NCI-H2196 (cell line): Measurements from ENCODE around the gene LAMB3.

Experiments used
- DNase-seq: peaks from one replicate; lab custom pipeline; 2025; ENCODE audit not compliant: unreplicated experiment; lab: John Stamatoyannopoulos, UW

The LAMB3 gene

GRCh38 chr1:209634005-209634737 lies 18.1 kb downstream of the LAMB3 start:
- no peak for DNase-seq

- DNase-seq: no peak
These were observed 18.8 kb downstream of the LAMB3 start for GRCh38 chr1:209633335-209633997.

DNA sequence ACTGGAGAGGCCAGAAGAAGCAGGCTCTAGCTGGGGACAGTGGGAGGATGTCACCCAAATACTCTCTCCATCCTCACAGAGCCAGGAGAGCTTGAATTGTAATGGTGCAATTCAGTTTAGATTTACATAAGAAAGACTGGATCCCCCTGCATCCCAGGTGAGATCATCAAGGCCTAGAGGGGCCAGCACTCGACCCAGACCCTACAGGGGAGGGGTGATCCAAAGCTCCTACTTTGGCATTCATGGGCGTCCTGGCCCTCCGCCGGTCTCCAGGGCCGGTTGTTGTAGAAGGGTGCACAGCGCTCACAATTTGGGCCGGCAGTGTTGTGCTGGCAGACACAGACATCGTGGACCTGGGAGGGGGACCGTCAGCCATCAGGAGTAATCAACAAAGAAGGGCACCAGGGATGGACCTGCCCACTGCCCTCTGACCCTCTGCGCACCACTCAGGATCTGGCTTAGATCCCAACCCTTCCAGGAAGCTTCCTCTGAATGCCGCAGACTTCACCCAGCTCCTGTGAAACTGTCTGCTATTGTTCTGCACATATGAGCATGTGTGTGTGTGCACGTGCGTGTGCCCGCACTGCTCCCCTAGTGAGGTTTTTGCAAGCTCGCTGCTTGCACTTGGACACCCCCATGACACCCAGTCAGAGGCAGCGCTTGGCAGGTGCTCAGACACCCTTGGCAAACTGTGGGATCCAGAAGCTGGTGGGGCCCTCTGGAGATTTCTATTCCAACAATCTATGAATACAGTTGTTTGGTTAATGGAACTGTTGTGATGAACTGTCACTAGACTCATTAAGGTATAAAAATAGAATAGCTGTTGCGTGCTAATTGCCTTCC lies 21.6 kb downstream of the LAMB3 start:
- DNase-seq: no peak

- no peak for DNase-seq
These were observed 22.4 kb downstream of the LAMB3 start for GRCh38 chr1:209629621-209630382.

GRCh38 chr1:209628618-209629299 lies 23.5 kb downstream of the LAMB3 start:
- no peak for DNase-seq

DNA sequence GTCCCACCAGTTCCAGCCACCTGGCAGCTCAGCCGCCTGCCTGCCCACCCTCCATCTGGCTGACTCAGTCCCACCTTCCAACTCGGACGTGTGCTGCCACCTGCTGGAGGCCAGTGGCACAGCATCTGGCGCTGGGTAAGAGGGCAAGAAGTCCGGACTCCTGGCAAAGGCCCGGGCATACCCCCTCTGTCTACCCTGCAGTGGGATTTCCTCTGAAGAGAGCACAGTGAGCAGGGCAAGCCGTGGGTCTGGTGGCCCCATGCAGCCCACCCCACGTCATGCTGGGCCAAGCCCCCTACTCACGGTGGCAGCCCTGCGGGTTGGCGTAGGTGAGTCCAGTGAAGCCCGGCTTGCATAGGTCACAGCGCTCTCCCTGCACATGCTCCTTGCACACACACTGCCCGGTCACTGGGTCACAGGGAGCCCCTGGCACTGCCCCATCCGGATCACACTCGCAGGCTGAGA lies 24.5 kb downstream of the LAMB3 start:
- peak; percentile 84 for DNase-seq

- DNase-seq: no peak
These were observed 25.0 kb downstream of the LAMB3 start for GRCh38 chr1:209627027-209627731.

DNA sequence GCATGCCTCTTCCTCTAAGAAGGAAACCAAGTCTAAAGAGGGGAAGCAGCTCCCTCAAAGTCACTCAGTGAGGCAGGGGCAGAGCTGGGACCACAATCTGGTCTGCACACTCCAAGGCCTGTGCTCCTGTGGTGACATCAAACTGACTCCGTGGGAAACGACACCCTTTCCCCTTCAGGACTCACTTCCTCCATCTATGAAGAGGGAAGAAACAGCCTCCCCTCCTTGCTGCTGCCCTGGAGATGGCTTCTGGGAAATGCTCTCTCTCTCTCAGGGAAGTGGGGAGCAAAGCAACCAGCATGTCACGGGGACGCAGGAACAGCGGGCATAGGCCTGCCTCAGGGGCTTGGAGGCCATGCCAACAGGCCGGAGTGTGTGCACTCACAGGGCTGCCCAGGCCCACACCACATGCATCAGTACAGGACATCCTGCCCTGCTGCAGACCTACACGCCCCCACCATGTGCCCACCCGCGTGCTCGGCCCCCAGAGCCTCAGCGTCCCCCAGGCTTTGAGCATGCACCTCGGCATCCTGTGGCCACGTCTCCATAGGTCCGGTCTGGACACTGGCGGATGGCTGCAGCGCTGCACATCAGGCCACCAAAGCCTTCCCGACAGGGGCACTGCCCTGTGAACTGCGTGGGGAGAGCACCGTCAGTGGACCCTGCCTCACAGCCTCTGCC lies 25.7 kb downstream of the LAMB3 start:
- DNase-seq: no peak

DNA sequence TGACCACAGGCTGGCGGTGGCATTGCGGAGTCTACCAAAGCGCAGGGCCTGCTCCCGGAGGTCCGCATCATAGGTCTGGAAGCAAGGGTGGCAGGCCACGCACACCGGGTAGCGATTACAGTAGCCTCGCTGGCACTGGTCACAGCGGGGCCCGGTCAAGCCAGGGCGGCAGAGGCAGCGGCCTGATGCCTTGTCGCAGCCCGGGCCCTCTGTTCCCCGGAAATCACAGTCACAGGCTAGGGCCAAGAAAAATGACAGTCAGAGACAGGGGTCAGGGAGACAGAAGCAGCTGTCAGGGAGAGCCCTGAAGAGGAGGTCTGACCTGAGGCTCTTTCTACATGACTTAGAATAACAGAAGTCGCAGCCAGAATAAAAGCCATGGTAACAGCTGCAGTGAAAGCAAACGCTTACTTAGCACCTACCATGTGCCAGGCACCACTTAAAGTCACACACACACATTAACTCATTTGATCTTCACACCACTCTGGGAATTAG lies 26.4 kb downstream of the LAMB3 start:
- no peak for DNase-seq

- no peak for DNase-seq
These were observed 27.4 kb downstream of the LAMB3 start for GRCh38 chr1:209624558-209625549.

- DNase-seq: peak; percentile 28
These were observed 29.1 kb downstream of the LAMB3 start for GRCh38 chr1:209622841-209623829.

GRCh38 chr1:209621741-209622655 lies 30.2 kb downstream of the LAMB3 start:
- no peak for DNase-seq

GRCh38 chr1:209621286-209621685 lies 30.9 kb downstream of the LAMB3 start:
- peak; percentile 35 for DNase-seq

GRCh38 chr1:209620487-209620884 lies 31.7 kb downstream of the LAMB3 start:
- no peak for DNase-seq

GRCh38 chr1:209619696-209620486 lies 32.3 kb downstream of the LAMB3 start:
- DNase-seq: no peak
